IMR-90 (cell line): ENCODE data around the gene DAAM2. TPM values are rescaled to one million over a fixed set of nuclear protein-coding genes. Genes with fewer than 3 reads are reported as not detected.

Experiments
- ATAC-seq: fragments of 200-7000 bp; cut with Tn5 transposase; 2 replicates; pipeline ENCODE4 v1.9.1; 2020; ENCODE audit warnings: low read depth, mild to moderate bottlenecking, moderate library complexity
- BruUV-seq: library from RNA; stranded (reverse); fragments of 400-500 nt; replicated peaks from 2 replicates; lab custom pipeline; 2021; lab: Mats Ljungman, UMichigan
- CTCF ChIA-PET: fragments of 300-600 bp; formaldehyde crosslinking; extraction: SDS; loops from one replicate; lab custom pipeline; 2021; ENCODE audit warnings: antibody characterized with exemption; lab: Yijun Ruan, JAX
- POLR2A ChIA-PET: fragments of 300-600 bp; sonication (Branson Sonifier 250); formaldehyde crosslinking; loops from one replicate; lab custom pipeline; 2022; ENCODE audit warnings: antibody characterized with exemption; ENCODE audit not compliant: unreplicated experiment; lab: Charles Lee
- DNase-seq: peaks from one replicate; pipeline ENCODE4 v3.0.0; 2013
- H2AFZ ChIP-seq: replicated peaks from 2 replicates; pipeline ENCODE3; 2013; ENCODE audit warnings: low read length, mild to moderate bottlenecking; ENCODE audit not compliant: poor library complexity
- H2AK5ac ChIP-seq: 2 replicates; pipeline ENCODE4 v1.6.1; 2013; ENCODE audit warnings: low read depth, low read length, inconsistent platforms
- H2AK9ac ChIP-seq: replicated peaks from 2 replicates; pipeline ENCODE3; 2013; ENCODE audit warnings: mild to moderate bottlenecking, low read depth, low read length, moderate library complexity; ENCODE audit not compliant: poor library complexity
- H2BK120ac ChIP-seq: 2 replicates; pipeline ENCODE4 v1.6.1; 2013; ENCODE audit warnings: low read depth, low read length, inconsistent platforms
- H2BK15ac ChIP-seq: 3 replicates; pipeline ENCODE4 v1.6.1; 2013; ENCODE audit warnings: low read depth, low read length, inconsistent platforms
- H2BK20ac ChIP-seq: 2 replicates; pipeline ENCODE4 v1.6.1; 2013; ENCODE audit warnings: low read depth, mild to moderate bottlenecking, inconsistent platforms, low read length, moderate library complexity
- H2BK5ac ChIP-seq: 2 replicates; pipeline ENCODE4 v1.6.1; 2013; ENCODE audit warnings: mild to moderate bottlenecking, low read depth, low read length, inconsistent platforms; ENCODE audit not compliant: poor library complexity, severe bottlenecking
- H3K14ac ChIP-seq: replicated peaks from 2 replicates; pipeline ENCODE4 v1.6.1; 2013; ENCODE audit warnings: low read depth, low read length, inconsistent platforms
- H3K18ac ChIP-seq: 2 replicates; pipeline ENCODE4 v1.6.1; 2013; ENCODE audit warnings: low read depth, low read length, control low read depth
- H3K23ac ChIP-seq: 2 replicates; pipeline ENCODE4 v1.6.1; 2013; ENCODE audit warnings: low read depth, low read length, inconsistent platforms
- H3K27ac ChIP-seq: 2 replicates; pipeline ENCODE4 v1.5.1; 2013; ENCODE audit warnings: mild to moderate bottlenecking, control low read depth, low read length; ENCODE audit not compliant: insufficient read depth
- H3K27me3 ChIP-seq: 2 replicates; pipeline ENCODE4 v1.6.1; 2013; ENCODE audit warnings: low read length; ENCODE audit not compliant: control insufficient read depth, insufficient read depth
- H3K36me3 ChIP-seq: 2 replicates; pipeline ENCODE4 v1.6.1; 2013; ENCODE audit warnings: low read length, mixed read lengths; ENCODE audit not compliant: control insufficient read depth, insufficient read depth
- H3K4ac ChIP-seq: 2 replicates; pipeline ENCODE4 v1.6.1; 2013; ENCODE audit warnings: low read depth, low read length, inconsistent platforms
- H3K4me1 ChIP-seq: 2 replicates; pipeline ENCODE4 v1.6.1; 2013; ENCODE audit warnings: low read length, mixed read lengths; ENCODE audit not compliant: control insufficient read depth, insufficient read depth
- H3K4me2 ChIP-seq: 2 replicates; pipeline ENCODE4 v1.6.1; 2013; ENCODE audit warnings: low read depth, mild to moderate bottlenecking, control low read depth, low read length, moderate library complexity
- H3K4me3 ChIP-seq: 2 replicates; pipeline ENCODE4 v1.5.1; 2013; ENCODE audit warnings: low read depth, mild to moderate bottlenecking, control low read depth, low read length, moderate library complexity; ENCODE audit not compliant: insufficient read depth
- H3K56ac ChIP-seq: 2 replicates; pipeline ENCODE4 v1.6.1; 2013; ENCODE audit warnings: low read length, inconsistent platforms; ENCODE audit not compliant: insufficient read depth; ENCODE audit errors: extremely low read depth
- H3K79me1 ChIP-seq, 2 experiments: 2 replicates each; pipeline ENCODE4 v1.6.1; 2013; ENCODE audit warnings: low read length in 2 of 2, inconsistent platforms in 1 of 2, low read depth in 1 of 2
- H3K9ac ChIP-seq: 2 replicates; pipeline ENCODE4 v1.6.1; 2013; ENCODE audit warnings: low read depth, low read length, control low read depth
- H3K9me1 ChIP-seq: 2 replicates; pipeline ENCODE4 v1.6.1; 2013; ENCODE audit warnings: low read length, inconsistent platforms; ENCODE audit not compliant: insufficient read depth
- H3K9me3 ChIP-seq: 2 replicates; pipeline ENCODE4 v1.6.1; 2013; ENCODE audit warnings: low read length; ENCODE audit not compliant: control insufficient read depth, insufficient read depth
- H4K20me1 ChIP-seq: 2 replicates; pipeline ENCODE4 v1.6.1; 2013; ENCODE audit warnings: low read length, inconsistent platforms; ENCODE audit not compliant: insufficient read depth
- H4K5ac ChIP-seq: 2 replicates; pipeline ENCODE4 v1.6.1; 2013; ENCODE audit warnings: mild to moderate bottlenecking, low read depth, low read length, control low read depth
- H4K8ac ChIP-seq, 2 experiments: 2 replicates each; pipeline ENCODE4 v1.6.1; 2013; ENCODE audit warnings: low read depth in 2 of 2, low read length in 2 of 2, control low read depth in 1 of 2, inconsistent platforms in 1 of 2
- H4K91ac ChIP-seq: 2 replicates; pipeline ENCODE4 v1.6.1; 2013; ENCODE audit warnings: low read depth, low read length, inconsistent platforms; ENCODE audit not compliant: insufficient read depth
- BHLHE40 ChIP-seq: fragments of 150-350 bp; IDR thresholded peaks from 2 replicates; pipeline ENCODE4 v1.6.1; 2016; ENCODE audit warnings: mild to moderate bottlenecking, low read depth, low read length
- CEBPB ChIP-seq: IDR thresholded peaks from 2 replicates; pipeline ENCODE4 v1.6.1; 2012; ENCODE audit warnings: low read depth, low read length, improper control_type of control experiment
- CHD1 ChIP-seq: IDR thresholded peaks from 2 replicates; pipeline ENCODE4 v1.6.1; 2012; ENCODE audit warnings: low read depth, low read length, improper control_type of control experiment
- CTCF ChIP-seq: conservative IDR thresholded peaks from 2 replicates; pipeline ENCODE4 v1.5.1; 2012; ENCODE audit warnings: mild to moderate bottlenecking, low read depth, low read length, improper control_type of control experiment
- ELK1 ChIP-seq: fragments of 150-350 bp; IDR thresholded peaks from 2 replicates; pipeline ENCODE4 v1.6.1; 2016; ENCODE audit warnings: low read depth, mild to moderate bottlenecking, low read length, moderate library complexity, borderline replicate concordance
- FOS ChIP-seq: fragments of 150-350 bp; IDR thresholded peaks from 2 replicates; pipeline ENCODE4 v1.6.1; 2016; ENCODE audit warnings: low read depth, low read length
- MAFK ChIP-seq: IDR thresholded peaks from 2 replicates; pipeline ENCODE4 v1.6.1; 2012; ENCODE audit warnings: low read depth, low read length, improper control_type of control experiment
- MXI1 ChIP-seq: IDR thresholded peaks from 2 replicates; pipeline ENCODE4 v1.6.1; 2012; ENCODE audit warnings: low read depth, mild to moderate bottlenecking, low read length, moderate library complexity, borderline replicate concordance
- NFE2L2 ChIP-seq: fragments of 150-350 bp; IDR thresholded peaks from 2 replicates; pipeline ENCODE4 v1.6.1; 2016; ENCODE audit warnings: low read depth, mild to moderate bottlenecking, low read length
- POLR2A ChIP-seq: IDR thresholded peaks from 2 replicates; pipeline ENCODE4 v1.6.1; 2012; ENCODE audit warnings: mild to moderate bottlenecking, low read depth, low read length
- RAD21 ChIP-seq: IDR thresholded peaks from 2 replicates; pipeline ENCODE4 v1.6.1; 2012; ENCODE audit warnings: low read length, improper control_type of control experiment
- RCOR1 ChIP-seq: IDR thresholded peaks from 2 replicates; pipeline ENCODE4 v1.6.1; 2012; ENCODE audit warnings: mild to moderate bottlenecking, low read length, improper control_type of control experiment; ENCODE audit not compliant: insufficient replicate concordance
- RFX5 ChIP-seq: IDR thresholded peaks from 2 replicates; pipeline ENCODE4 v1.8.0; 2012; ENCODE audit warnings: low read depth, mild to moderate bottlenecking, low read length, moderate library complexity
- SMC3 ChIP-seq: fragments of 150-350 bp; IDR thresholded peaks from 2 replicates; pipeline ENCODE4 v1.6.1; 2016; ENCODE audit warnings: low read depth, mild to moderate bottlenecking, antibody characterized with exemption, low read length, moderate library complexity
- WGBS, 2 experiments: methylation state at CpG; one replicate each; pipeline versions ENCODE4 v1.1.5 to v1.1.7; 2013; ENCODE audit warnings: missing lambda C conversion rate in 2 of 2; ENCODE audit not compliant: insufficient read length in 1 of 2; ENCODE audit errors: extremely low coverage in 2 of 2; 5-methylcytosine and 5-hydroxymethylcytosine counted together
- dilution Hi-C: fragments of 300-500 bp; cut with HindIII; formaldehyde crosslinking; loops from one replicate; pipeline ENCODE4 v1.14.3; 2018; ENCODE audit warnings: low sequenced_read_pairs; ENCODE audit not compliant: unreplicated experiment
- in situ Hi-C: fragments of 300-500 bp; cut with MboI; formaldehyde crosslinking; loops from 3 replicates; pipeline ENCODE4 v1.14.3; 2019; ENCODE audit warnings: low sequenced_read_pairs, inconsistent platforms, mixed read lengths
- intact Hi-C: fragments of 100-400 bp; cut with micrococcal nuclease; formaldehyde crosslinking; loops from 2 replicates; pipeline ENCODE4 v1.10.0; 2022
- polyA plus RNA-seq, 3 experiments: library from polyadenylated mRNA; depleted of rRNA; stranded (reverse); fragments of >200 nt; gene quantifications; 2 replicates each; pipeline ENCODE4 v1.2.3, GENCODE V29; 2012; ENCODE audit warnings: low replicate concordance in 1 of 3
- total RNA-seq: library from RNA; depleted of rRNA; stranded (reverse); fragments of >200 nt; gene quantifications from 2 replicates; pipeline ENCODE4 v1.2.3, GENCODE V29; 2012

DAAM2 gene
- total and polyA plus RNA-seq, 2 of the 4 experiments (the other 2 are of a cell fraction) = 11.2 to 12.9 TPM

- no TSS peak for BruUV-seq
- no peak for TF ChIP-seq CHD1
- TF ChIP-seq MAFK = no peak
- no peak for TF ChIP-seq MXI1
- no peak for TF ChIP-seq SMC3
- TF ChIP-seq POLR2A = no peak
- no peak for TF ChIP-seq RFX5
- no peak for TF ChIP-seq RAD21
- no peak for TF ChIP-seq RCOR1
- no peak for TF ChIP-seq BHLHE40
- no peak for TF ChIP-seq CEBPB
- TF ChIP-seq FOS = no peak
- TF ChIP-seq CTCF = no peak
- no peak for TF ChIP-seq NFE2L2
- TF ChIP-seq ELK1 = no peak
- Histone ChIP-seq H3K14ac (peak overlapping the region; percentile 22), H3K4me1 (peaks cover 14% of the 10 kb centered on the region), H3K79me1 (peaks cover 16 to 17% of the 10 kb centered on the region in 2 experiments; a peak in 3 of 4 replicates), H4K5ac (no peak overlapping the region), H2AK5ac (peak overlapping the region; percentile 60; the same call in 1 of the 2 replicates), H2AFZ (peak overlapping the region; percentile 24), H3K4ac (peak overlapping the region; percentile 36; the same call in 1 of the 2 replicates), H3K36me3 (no peaks in the 10 kb centered on the region), H2AK9ac (no peak overlapping the region), H2BK15ac (no peak overlapping the region), H2BK20ac (no peak overlapping the region), H2BK5ac (no peak overlapping the region), H3K56ac (no peak overlapping the region), H3K9me1 (peaks cover 4% of the 10 kb centered on the region; the same call in 1 of the 2 replicates), H4K20me1 (no peaks in the 10 kb centered on the region; the same call in 1 of the 2 replicates), H3K27ac (peak overlapping the region; percentile 17; the same call in 1 of the 2 replicates), H4K91ac (no peak overlapping the region), H4K8ac (peak overlapping the region in 1 of 2 experiments; percentile 51; a peak in 1 of 4 replicates), H3K9ac (peak overlapping the region; percentile 64; the same call in 1 of the 2 replicates), H3K18ac (peak overlapping the region; percentile 70; the same call in 1 of the 2 replicates), H3K23ac (peak overlapping the region; percentile 37; the same call in 1 of the 2 replicates), H3K27me3 (no peaks in the 10 kb centered on the region), H3K4me2 (peak overlapping the region; percentile 98), H3K4me3 (peak overlapping the region; percentile 49), H2BK120ac (no peak overlapping the region), H3K9me3 (no peaks in the 10 kb centered on the region)
- in situ Hi-C loops (no loop called here), intact Hi-C loops (loop anchor here (2.0 to 5.0 kb wide), 3 partner anchors 49 to 514 kb away; no protein-coding TSS in a partner anchor), dilution Hi-C loops (no loop called here)
- ChIA-PET POLR2A (no interaction called here), CTCF (interaction anchor here (0.9 kb wide), 1 partner anchor 22 kb away, joined by 4 read pairs; no protein-coding TSS in a partner anchor)
- ATAC-seq (no peak), DNase-seq (no peak)
- 60% methylated on average over 1 of the region's 7 CpGs; no CpG with 5 or more reads in 1 of the 2 experiments for whole genome bisulfite sequencing, 2 experiments
Observed at GRCh38 chr6:39793516-39793915, 1.3 kb downstream of the DAAM2 start.
